ENCODE measurements around the gene TNFAIP8. TPM values are rescaled to one million over a fixed set of nuclear protein-coding genes. Genes with fewer than 3 reads are reported as not detected.

The TNFAIP8 gene
- total RNA-seq, 1 donor from 2014 or later, result 40.6 TPM

- Mint-ChIP-seq H3K4me1 (peaks cover 21% of the 10 kb centered on the region), H3K36me3 (no peaks in the 10 kb centered on the region), H3K4me3 (no peak overlapping the region), H3K27me3 (ENCODE audit: insufficient read depth, low read depth) (peaks cover 4% of the 10 kb centered on the region), H3K9me3 (no peaks in the 10 kb centered on the region), H3K27ac (no peak overlapping the region)
- Histone ChIP-seq H3K4me3 (no peak overlapping the region), H3K4me1 (peaks cover 3% of the 10 kb centered on the region), H2AFZ (replicated peaks) (no peak overlapping the region), H3K9me3 (ENCODE audit: low read depth) (no peaks in the 10 kb centered on the region), H3K4me2 (no peak overlapping the region), H3K36me3 (no peaks in the 10 kb centered on the region), H3K9ac (no peak overlapping the region), H3F3A (ENCODE audit: low read depth) (no peaks in the 10 kb centered on the region), H4K20me1 (ENCODE audit: low read depth) (peaks cover 12% of the 10 kb centered on the region), H3K79me2 (ENCODE audit: low read depth) (no peaks in the 10 kb centered on the region), H3K27ac (no peak overlapping the region), H3K27me3 (peaks cover 8% of the 10 kb centered on the region)
- no peak for DNase-seq (ENCODE audit: low spot score)
- no peak for TF ChIP-seq EZH2phosphoT487 (IDR thresholded peaks at IDR 0.05)
- TF ChIP-seq, protein P1, sequence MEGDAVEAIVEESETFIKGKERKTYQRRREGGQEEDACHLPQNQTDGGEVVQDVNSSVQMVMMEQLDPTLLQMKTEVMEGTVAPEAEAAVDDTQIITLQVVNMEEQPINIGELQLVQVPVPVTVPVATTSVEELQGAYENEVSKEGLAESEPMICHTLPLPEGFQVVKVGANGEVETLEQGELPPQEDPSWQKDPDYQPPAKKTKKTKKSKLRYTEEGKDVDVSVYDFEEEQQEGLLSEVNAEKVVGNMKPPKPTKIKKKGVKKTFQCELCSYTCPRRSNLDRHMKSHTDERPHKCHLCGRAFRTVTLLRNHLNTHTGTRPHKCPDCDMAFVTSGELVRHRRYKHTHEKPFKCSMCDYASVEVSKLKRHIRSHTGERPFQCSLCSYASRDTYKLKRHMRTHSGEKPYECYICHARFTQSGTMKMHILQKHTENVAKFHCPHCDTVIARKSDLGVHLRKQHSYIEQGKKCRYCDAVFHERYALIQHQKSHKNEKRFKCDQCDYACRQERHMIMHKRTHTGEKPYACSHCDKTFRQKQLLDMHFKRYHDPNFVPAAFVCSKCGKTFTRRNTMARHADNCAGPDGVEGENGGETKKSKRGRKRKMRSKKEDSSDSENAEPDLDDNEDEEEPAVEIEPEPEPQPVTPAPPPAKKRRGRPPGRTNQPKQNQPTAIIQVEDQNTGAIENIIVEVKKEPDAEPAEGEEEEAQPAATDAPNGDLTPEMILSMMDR (IDR thresholded peaks at IDR 0.05), result no peak
- TF ChIP-seq EZH2 (IDR thresholded peaks at IDR 0.05), result no peak
These were observed 5.8 kb downstream of the TNFAIP8 start for GRCh38 chr5:119361594-119362125.

DNA sequence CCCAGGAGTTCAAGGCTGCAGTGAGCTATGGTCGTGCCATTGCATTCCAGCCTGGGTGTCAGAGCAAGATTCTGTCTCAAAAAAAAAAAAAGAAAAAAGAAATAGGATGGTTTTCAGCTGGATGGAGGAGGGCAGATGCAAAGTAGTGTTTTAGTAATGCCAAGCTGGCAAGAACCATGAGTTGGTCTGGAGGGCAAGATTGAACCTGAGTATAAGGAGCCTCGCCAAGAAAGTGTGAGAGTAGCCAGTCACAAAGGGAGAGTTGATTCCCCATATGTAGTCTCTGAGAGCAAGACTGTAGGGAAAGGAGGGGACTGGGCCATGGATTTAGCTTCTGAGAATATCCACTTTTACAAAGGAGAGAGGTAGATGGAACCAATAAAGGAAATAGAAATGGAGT is 6.9 kb downstream of the TNFAIP8 start:
- Mint-ChIP-seq H3K4me1 (peaks cover 13% of the 10 kb centered on the region), H3K9me3 (no peaks in the 10 kb centered on the region), H3K4me3 (no peak overlapping the region), H3K27ac (no peak overlapping the region), H3K27me3 (ENCODE audit: insufficient read depth, low read depth) (no peaks in the 10 kb centered on the region), H3K36me3 (no peaks in the 10 kb centered on the region)
- Histone ChIP-seq H3K27ac (no peak overlapping the region), H3K36me3 (no peaks in the 10 kb centered on the region), H3K9me3 (ENCODE audit: low read depth) (no peaks in the 10 kb centered on the region), H3K9ac (no peak overlapping the region), H3K79me2 (ENCODE audit: low read depth) (no peaks in the 10 kb centered on the region), H3K4me2 (no peak overlapping the region), H3K27me3 (no peaks in the 10 kb centered on the region), H4K20me1 (ENCODE audit: low read depth) (peaks cover 2% of the 10 kb centered on the region), H3K4me1 (no peaks in the 10 kb centered on the region), H2AFZ (replicated peaks) (no peak overlapping the region), H3F3A (ENCODE audit: low read depth) (no peaks in the 10 kb centered on the region), H3K4me3 (no peak overlapping the region)
- DNase-seq (ENCODE audit: low spot score), result no peak
- TF ChIP-seq EZH2 (IDR thresholded peaks at IDR 0.05) (no peak), EZH2phosphoT487 (IDR thresholded peaks at IDR 0.05) (no peak)
- TF ChIP-seq, protein P1 (IDR thresholded peaks at IDR 0.05), result no peak

GRCh38 chr5:119363271-119363670 is 7.5 kb downstream of the TNFAIP8 start:
- no peak overlapping the region for H3K27ac Mint-ChIP-seq
- Histone ChIP-seq H3K9me3 (ENCODE audit: low read depth) (no peaks in the 10 kb centered on the region), H3K4me2 (no peak overlapping the region), H3K4me3 (no peak overlapping the region), H3F3A (ENCODE audit: low read depth) (no peaks in the 10 kb centered on the region), H3K9ac (no peak overlapping the region), H3K79me2 (ENCODE audit: low read depth) (no peaks in the 10 kb centered on the region), H3K27me3 (no peaks in the 10 kb centered on the region), H2AFZ (replicated peaks) (no peak overlapping the region), H3K36me3 (no peaks in the 10 kb centered on the region), H3K27ac (no peak overlapping the region), H3K4me1 (no peaks in the 10 kb centered on the region), H4K20me1 (ENCODE audit: low read depth) (no peaks in the 10 kb centered on the region)
- H3K9me3 Mint-ChIP-seq, result no peaks in the 10 kb centered on the region
- no peak for DNase-seq (ENCODE audit: low spot score)
- H3K27me3 Mint-ChIP-seq (ENCODE audit: insufficient read depth, low read depth), result no peaks in the 10 kb centered on the region
- no peak overlapping the region for H3K4me3 Mint-ChIP-seq
- TF ChIP-seq, protein P1 (IDR thresholded peaks at IDR 0.05), result no peak
- H3K36me3 Mint-ChIP-seq, result no peaks in the 10 kb centered on the region
- peaks cover 11% of the 10 kb centered on the region for H3K4me1 Mint-ChIP-seq

Data from neural progenitor cell (in vitro differentiated cells).